Left renal cortex interstitium (tissue), 4 donors: ENCODE measurements around the gene VSTM5. TPM values are rescaled to one million over a fixed set of nuclear protein-coding genes. Genes with fewer than 3 reads are reported as not detected.
A peak's percentile ranks its signal among the peaks of the same experiment; 100 is the strongest.
"Not testable (repeated sequence)": the region's sequence is repeated elsewhere in the genome, so short reads cannot be mapped to it uniquely, and the experiment has no call there.

Experiments
- DNase-seq, 4 donors: peaks; one replicate each; pipeline ENCODE4 v3.0.0-alpha.2; 2013; ENCODE audit warnings: low read depth in 4 of 4, low spot score in 2 of 4, missing footprints in 1 of 4
- polyA plus RNA-seq, 4 donors: library from polyadenylated mRNA; unstranded; fragments of 120-200 nt; gene quantifications; one replicate each; pipeline ENCODE4 v1.2.1, GENCODE V29; 2013; ENCODE audit not compliant: insufficient read length in 4 of 4

The VSTM5 gene
- polyA plus RNA-seq: 1 to 10 TPM; 1.0 to 2.7 (median 2.0) TPM

GRCh38 chr11:93850594-93851018 lies at the start of gene VSTM5:
Gene VSTM5 (minus strand): TSS chr11:93850618. CDS start chr11:93850502, 116 bp downstream.
- DNase-seq: no peak

GRCh38 chr11:93895106-93895862 lies 44.9 kb upstream of the VSTM5 start:
- peak; percentile 19 to 60 (median 28) for DNase-seq

- DNase-seq: no peak
Measured at GRCh38 chr11:93890391-93891051, 40.1 kb upstream of the VSTM5 start.

- DNase-seq: no peak
Measured at GRCh38 chr11:93887111-93887510, 36.7 kb upstream of the VSTM5 start.

- not testable (repeated sequence) for DNase-seq
Measured at GRCh38 chr11:93879114-93879513, 28.7 kb upstream of the VSTM5 start.

- no peak for DNase-seq
Measured at GRCh38 chr11:93875637-93876036, 25.2 kb upstream of the VSTM5 start.

GRCh38 chr11:93871526-93871925 lies 21.1 kb upstream of the VSTM5 start:
- no peak for DNase-seq

- DNase-seq: no peak
Measured at GRCh38 chr11:93870616-93871015, 20.2 kb upstream of the VSTM5 start.

- no peak for DNase-seq
Measured at GRCh38 chr11:93869830-93870229, 19.4 kb upstream of the VSTM5 start.

GRCh38 chr11:93868404-93868803 lies 18.0 kb upstream of the VSTM5 start:
- not testable (repeated sequence) for DNase-seq

- DNase-seq: no peak
Measured at GRCh38 chr11:93861808-93862207, 11.4 kb upstream of the VSTM5 start.

- DNase-seq: no peak
Measured at GRCh38 chr11:93858121-93858775, 7.8 kb upstream of the VSTM5 start.

- DNase-seq: no peak
Measured at GRCh38 chr11:93857413-93858120, 7.1 kb upstream of the VSTM5 start.

- no peak for DNase-seq
Measured at GRCh38 chr11:93852242-93852641, 1.8 kb upstream of the VSTM5 start.

GRCh38 chr11:93849751-93850593 lies 446 bp downstream of the VSTM5 start:
- DNase-seq: peak; percentile 8 to 17 (median 12)

GRCh38 chr11:93849201-93849600 lies 1.2 kb downstream of the VSTM5 start:
- no peak for DNase-seq

GRCh38 chr11:93846411-93846810 lies 4.0 kb downstream of the VSTM5 start:
- DNase-seq: no peak

- no peak for DNase-seq
Measured at GRCh38 chr11:93845181-93846092, 5.0 kb downstream of the VSTM5 start.

- no peak for DNase-seq
Measured at GRCh38 chr11:93844568-93844967, 5.8 kb downstream of the VSTM5 start.
